NCI-H748 treated with DMSO at 0.1 percent for 48 hours (cell line): ENCODE measurements around the gene MAPRE3.
A peak's percentile ranks its signal among the peaks of the same experiment; 100 is the strongest.
"Not testable (repeated sequence)": the region's sequence is repeated elsewhere in the genome, so short reads cannot be mapped to it uniquely, and the experiment has no call there.

Source experiments
- DNase-seq: peaks from one replicate; lab custom pipeline; 2025; lab: John Stamatoyannopoulos, UW

Gene MAPRE3

GRCh38 chr2:26970244-26970927 lies at the start of gene MAPRE3:
Gene MAPRE3, plus strand, starts transcription at chr2:26970637. Its CDS starts 51,582 bp downstream, at chr2:27022219.
- peak; percentile 95 for DNase-seq

GRCh38 chr2:26921323-26921722 lies 49.1 kb upstream of the MAPRE3 start:
- DNase-seq: no peak

- peak; percentile 26 for DNase-seq
Observed at GRCh38 chr2:26922405-26923188, 47.8 kb upstream of the MAPRE3 start.

DNA sequence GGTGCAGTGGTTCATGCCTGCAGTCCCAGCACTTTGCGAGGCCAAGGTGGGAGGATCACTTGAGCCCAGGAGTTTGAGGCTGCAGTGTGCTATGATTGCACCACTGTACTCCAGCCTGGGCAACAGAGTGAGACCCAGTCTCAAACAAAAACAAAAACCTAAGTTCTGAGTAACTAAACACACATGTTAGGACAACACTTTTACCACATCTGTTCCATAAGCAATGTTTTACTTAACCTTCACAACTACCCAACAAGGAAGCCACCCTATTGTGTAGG lies 47.3 kb upstream of the MAPRE3 start:
- not testable (repeated sequence) for DNase-seq

- no peak for DNase-seq
Observed at GRCh38 chr2:26924731-26925099, 45.7 kb upstream of the MAPRE3 start.

DNA sequence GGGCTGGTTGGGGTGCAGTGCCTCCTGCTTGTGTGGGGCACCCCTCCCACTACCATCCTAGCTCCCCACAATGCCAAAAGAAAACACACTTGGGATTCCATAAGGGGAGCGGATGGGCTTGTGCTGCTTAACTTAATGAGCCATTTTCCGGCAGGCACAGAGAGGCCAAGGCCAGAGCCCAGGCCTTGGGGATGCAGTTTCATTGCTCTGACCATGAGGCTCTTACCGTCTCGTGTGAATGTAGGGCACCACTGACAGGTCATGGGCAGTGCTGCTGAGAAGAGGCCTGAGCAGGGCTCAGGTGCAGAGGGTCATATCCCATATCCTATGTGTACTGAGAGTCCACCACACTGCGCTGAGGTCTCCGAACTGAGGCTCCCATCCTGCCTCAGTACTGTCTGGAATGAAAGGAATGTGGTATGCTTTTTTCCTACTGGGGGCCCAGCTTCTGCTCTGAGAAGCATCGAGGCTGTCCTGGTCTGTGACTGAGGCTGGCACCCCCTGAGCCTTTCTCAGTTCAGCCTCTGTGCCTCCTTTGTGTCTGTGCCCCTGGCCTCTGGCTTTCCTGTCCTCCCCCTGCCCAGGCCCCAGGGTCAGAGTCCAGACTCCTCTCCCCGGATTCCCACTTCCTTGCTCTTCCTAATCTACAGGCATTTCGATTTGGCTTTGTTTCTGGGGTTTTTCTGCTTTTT lies 45.2 kb upstream of the MAPRE3 start:
- DNase-seq: no peak

GRCh38 chr2:26927221-26927620 lies 43.2 kb upstream of the MAPRE3 start:
- DNase-seq: no peak

GRCh38 chr2:26932974-26933373 lies 37.5 kb upstream of the MAPRE3 start:
- no peak for DNase-seq

GRCh38 chr2:26933431-26934334 lies 36.8 kb upstream of the MAPRE3 start:
- no peak for DNase-seq

DNA sequence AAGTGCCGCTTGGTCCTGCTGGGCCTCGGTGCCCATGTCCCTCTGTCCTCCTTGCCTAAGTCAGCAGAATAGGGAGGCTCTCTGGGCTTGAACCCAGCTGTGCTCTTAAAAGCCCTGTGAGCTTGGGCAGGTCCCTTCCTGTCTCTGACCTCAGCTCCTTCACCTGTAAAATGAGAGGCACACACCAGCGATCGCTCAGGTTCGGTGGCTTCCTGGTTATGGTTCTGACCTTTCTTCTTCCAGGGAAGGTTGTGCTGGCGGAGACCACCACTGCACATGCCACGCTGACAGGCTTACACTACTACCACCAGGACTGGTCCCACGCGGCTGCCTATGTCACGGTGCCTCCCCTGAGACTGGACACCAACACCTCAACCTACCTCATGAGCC lies 36.1 kb upstream of the MAPRE3 start:
- DNase-seq: no peak

- DNase-seq: no peak
Observed at GRCh38 chr2:26934985-26935384, 35.5 kb upstream of the MAPRE3 start.

DNA sequence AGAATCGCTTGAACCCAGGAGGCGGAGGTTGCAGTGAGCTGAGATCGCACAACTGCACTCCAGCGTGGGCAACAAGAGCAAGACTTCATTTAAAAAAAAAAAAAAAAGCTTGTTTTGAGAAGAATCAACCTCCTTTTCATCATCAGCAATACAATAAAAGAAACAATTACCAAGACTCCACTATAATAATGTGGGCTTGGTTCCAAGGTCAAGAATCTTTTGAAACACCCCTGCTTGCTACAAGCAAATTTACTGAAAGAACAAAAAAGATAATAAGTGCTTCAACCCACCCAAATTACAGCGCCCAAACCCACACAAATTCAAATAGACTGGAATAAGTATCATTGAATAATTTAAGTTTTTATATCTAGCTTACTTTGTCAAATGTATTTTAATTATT lies 33.6 kb upstream of the MAPRE3 start:
- no peak for DNase-seq

GRCh38 chr2:26938399-26939118 lies 31.9 kb upstream of the MAPRE3 start:
- no peak for DNase-seq

GRCh38 chr2:26940001-26940400 lies 30.4 kb upstream of the MAPRE3 start:
- DNase-seq: no peak

- no peak for DNase-seq
Observed at GRCh38 chr2:26941486-26941885, 29.0 kb upstream of the MAPRE3 start.

GRCh38 chr2:26942543-26943295 lies 27.7 kb upstream of the MAPRE3 start:
- DNase-seq: peak; percentile 63

GRCh38 chr2:26945991-26946750 lies 24.3 kb upstream of the MAPRE3 start:
- DNase-seq: no peak

DNA sequence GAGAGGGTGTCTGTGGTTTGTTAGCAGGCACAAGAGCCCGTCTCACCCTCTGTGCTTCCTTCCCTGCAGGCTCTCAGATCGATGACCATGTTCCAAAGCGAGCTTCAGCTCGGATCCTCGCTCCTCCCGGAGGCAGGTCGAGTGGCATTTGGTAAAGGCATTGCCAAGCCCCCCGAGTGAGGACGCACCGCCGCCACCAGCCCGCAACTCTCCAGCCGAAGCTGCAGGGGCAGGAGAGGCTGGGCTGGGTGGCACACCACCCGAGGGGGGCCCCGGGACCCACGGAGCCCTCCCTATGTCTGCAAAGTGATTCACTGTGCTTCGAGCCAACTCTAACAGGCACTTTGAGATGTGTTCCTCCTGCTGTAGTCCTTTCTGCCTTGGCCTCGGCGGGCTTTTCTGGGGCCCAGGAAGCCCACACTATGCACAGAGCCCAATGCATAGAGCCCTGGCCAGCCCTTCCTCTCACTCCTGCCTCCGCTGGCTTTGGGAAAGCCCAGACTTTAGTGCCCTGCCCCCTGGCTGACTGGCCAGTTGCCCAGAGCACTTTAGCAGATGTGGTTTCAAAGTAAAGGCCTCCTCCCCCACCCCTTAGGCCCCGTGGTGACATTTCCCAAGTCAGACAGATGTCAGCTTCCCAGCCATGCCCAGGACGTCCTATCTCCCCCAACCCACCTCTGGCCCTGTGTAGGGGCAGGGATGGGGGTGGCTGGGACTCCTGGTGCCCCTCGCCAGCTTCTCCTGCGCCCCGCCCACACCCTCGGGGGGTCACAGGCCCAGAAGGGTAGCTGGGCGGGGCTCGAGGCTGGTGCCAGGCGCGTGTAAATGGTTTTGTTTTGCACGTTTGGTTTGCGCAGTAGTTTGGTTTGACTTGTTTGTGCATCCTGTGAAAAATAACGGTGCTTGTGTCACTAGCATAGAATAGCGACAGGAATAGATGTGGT lies 23.3 kb upstream of the MAPRE3 start:
- no peak for DNase-seq

- no peak for DNase-seq
Observed at GRCh38 chr2:26948800-26949199, 21.6 kb upstream of the MAPRE3 start.
